Ovary (tissue), 9 donors: Measurements from ENCODE around the gene ZNF202. TPM values are rescaled to one million over a fixed set of nuclear protein-coding genes. Genes with fewer than 3 reads are reported as not detected.

ENCODE experiments used
- DNase-seq, 5 donors: peaks; one replicate each; pipeline ENCODE4 v3.0.0-alpha.2; 2019 to 2020
- H3K27ac ChIP-seq, 2 donors: fragments of 200-600 bp; one replicate each; pipeline versions ENCODE4 v1.5.1 to v1.8.0; 2019 to 2022
- H3K27me3 ChIP-seq: fragments of 200-600 bp; one replicate; pipeline ENCODE4 v1.8.0; 2022
- H3K36me3 ChIP-seq: fragments of 200-600 bp; sonication (generic); one replicate; pipeline ENCODE4 v1.5.1; 2019
- H3K4me1 ChIP-seq: one replicate; pipeline ENCODE4 v1.8.1; 2013; ENCODE audit warnings: mild to moderate bottlenecking, moderate library complexity; ENCODE audit not compliant: insufficient read depth
- H3K4me3 ChIP-seq: fragments of 200-600 bp; sonication (generic); one replicate; pipeline ENCODE4 v1.5.1; 2017
- H3K9me3 ChIP-seq, 2 donors: fragments of 200-600 bp in 1 of 2; sonication (generic) in 1 of 2; one replicate each; pipeline versions ENCODE4 v1.5.1 to v1.8.1; 2013 to 2019; ENCODE audit warnings: mild to moderate bottlenecking in 1 of 2, moderate library complexity in 1 of 2
- CTCF ChIP-seq, 3 donors: fragments of 450-650 bp in 2 of 3; fragments of 200-600 bp in 1 of 3; IDR thresholded peaks; one replicate each; pipeline versions ENCODE4 v1.5.1 to v1.8.0; 2016 to 2022; ENCODE audit warnings: antibody characterized with exemption in 3 of 3, mild to moderate bottlenecking in 1 of 3
- EP300 ChIP-seq: sonication (generic); formaldehyde crosslinking; IDR thresholded peaks from one replicate; pipeline ENCODE4 v1.6.1; 2017; ENCODE audit warnings: antibody characterized with exemption
- POLR2A ChIP-seq: fragments of 450-650 bp; IDR thresholded peaks from one replicate; pipeline ENCODE4 v1.6.1; 2017; ENCODE audit warnings: antibody characterized with exemption, mild to moderate bottlenecking, moderate library complexity
- WGBS, 3 donors: extraction: QIAGEN DNeasy Blood & Tissue Kit in 1 of 3; methylation state at CpG; one replicate each; pipeline versions ENCODE4 v1.1.5 to v1.1.7; 2013 to 2017; 5-methylcytosine and 5-hydroxymethylcytosine counted together
- intact Hi-C, 4 donors: fragments of 100-400 bp; cut with DNase I; formaldehyde crosslinking; loops; one replicate each; pipeline versions ENCODE4 v1.11.0 to v1.15.1; 2022 to 2023
- polyA plus RNA-seq, 2 donors: library from polyadenylated mRNA; stranded (reverse); fragments of 200-250 nt in 1 of 2; fragments of 350-450 nt in 1 of 2; fragmentation: Illumina TruSeq in 1 of 2; extraction: RNeasy Lipid Tissue Mini Kit (QIAGEN cat#74804) in 1 of 2; gene quantifications; one replicate each; pipeline ENCODE4 v1.2.3, GENCODE V29; 2013 to 2014
- total RNA-seq, 7 donors: library from RNA; depleted of rRNA in 2 of 7; stranded (reverse); fragments of >200 nt in 2 of 7; fragmentation: NEBNext Ultra II Directional in 3 of 7; extraction: Animal tissue kit (Norgen Biotek cat#: 25700) in 3 of 7; gene quantifications; one replicate each; pipeline versions ENCODE4 v1.1.0 to v1.2.4, GENCODE V29; 2016 to 2023
- donor health status: DM: no; HTN: no; CAD: no; lungs with moderate emphysema.
- donor health status: DM: no; HTN: no; CAD: no.
- donor health status: Bipolar disorder and iron deficiency.
- donor health status: DM: yes; HTN: yes; CAD: no.
- donor health status: DM: no; HTN: no; CAD: no.
- donor health status: DM: yes; HTN: yes; CAD: no.

ZNF202 gene
- total and polyA plus RNA-seq, 9 donors: 4.7 to 20.8 (median 12.5) TPM

DNA sequence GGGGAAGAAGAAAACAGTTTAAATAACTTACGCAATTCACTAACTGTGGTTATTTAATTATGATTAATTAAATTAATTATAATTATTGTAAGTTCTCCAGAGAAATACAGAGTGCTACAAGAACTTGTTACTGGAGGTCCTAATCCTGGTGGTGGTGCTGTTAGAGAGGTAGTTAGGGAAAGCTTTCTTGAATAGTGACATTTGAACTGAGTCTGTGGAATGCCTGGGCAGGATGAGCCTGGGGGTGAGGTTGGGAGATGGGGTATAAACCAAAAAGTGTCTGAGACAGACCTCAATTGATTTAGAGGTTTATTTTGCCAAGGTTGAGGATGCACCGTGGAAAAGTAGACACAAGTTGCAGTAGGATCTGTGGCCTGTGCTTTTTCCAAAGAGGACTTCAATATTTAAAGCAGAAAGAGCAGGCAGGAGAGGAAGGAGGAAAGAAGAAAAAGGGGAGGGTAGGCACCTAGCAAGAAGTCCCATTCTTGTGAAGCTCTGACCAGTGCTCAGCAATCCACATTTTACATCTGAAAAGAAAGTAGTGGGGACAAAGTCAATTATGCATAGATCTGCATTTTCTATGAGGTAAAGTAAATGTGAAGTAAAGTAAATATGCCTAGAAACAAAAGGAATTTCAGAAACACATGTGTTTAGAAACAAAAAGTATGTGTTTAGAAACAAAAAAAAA, 4.4 kb upstream of the ZNF202 start:
- intact Hi-C loops: no loop called here
- 46 to 66% (median 64%) methylated on average over 2 of the region's 2 CpGs for WGBS, 3 donors
- H3K27me3 ChIP-seq: no peaks in the 10 kb centered on the region

DNA sequence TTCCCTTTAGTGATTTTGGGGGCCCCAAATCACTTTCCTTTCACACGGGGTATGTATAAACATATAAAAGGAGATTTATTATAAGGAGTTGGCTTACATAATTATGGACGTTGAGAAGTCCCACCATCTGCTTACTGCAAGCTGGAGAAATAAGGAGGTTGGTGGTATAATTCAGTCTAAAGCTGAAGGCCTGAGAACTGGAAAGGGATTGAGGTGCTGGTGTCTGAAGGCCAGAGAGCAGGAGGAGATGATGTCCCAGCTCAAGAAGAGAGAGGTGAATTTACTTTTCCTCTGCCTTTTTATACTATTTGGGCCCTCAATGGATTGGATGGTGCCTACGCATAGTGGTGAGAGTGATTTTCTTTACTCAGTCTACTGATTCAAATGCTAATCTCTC, 1.3 kb upstream of the ZNF202 start:
- no peak for DNase-seq
- TF ChIP-seq POLR2A: no peak
- TF ChIP-seq CTCF (IDR thresholded peaks at IDR 0.05): no peak
- TF ChIP-seq EP300: no peak
- WGBS, 3 donors: 40 to 47% (median 43%) methylated on average over 3 of the region's 3 CpGs
- intact Hi-C loops: no loop called here
- no peaks in the 10 kb centered on the region for H3K36me3 ChIP-seq
- H3K27me3 ChIP-seq: no peaks in the 10 kb centered on the region
- H3K9me3 ChIP-seq: no peaks in the 10 kb centered on the region
- H3K4me3 ChIP-seq: no peak overlapping the region
- no peak overlapping the region for H3K27ac ChIP-seq
- peaks cover 10% of the 10 kb centered on the region for H3K4me1 ChIP-seq

More for the DNA sequence above, 4.4 kb upstream of the ZNF202 start:
- Histone ChIP-seq H3K4me3 (no peak overlapping the region), H3K36me3 (no peaks in the 10 kb centered on the region), H3K27ac (no peak overlapping the region), H3K4me1 (peaks cover 7% of the 10 kb centered on the region), H3K9me3 (no peaks in the 10 kb centered on the region)
- TF ChIP-seq EP300 (no peak), CTCF (IDR thresholded peaks at IDR 0.05) (no peak), POLR2A (no peak)
- DNase-seq: no peak

- H3K27me3 ChIP-seq: no peaks in the 10 kb centered on the region
- H3K4me1 ChIP-seq: peaks cover 10% of the 10 kb centered on the region
- no peak overlapping the region for H3K27ac ChIP-seq
- no peaks in the 10 kb centered on the region for H3K36me3 ChIP-seq
- no peak for TF ChIP-seq EP300
- no peak for TF ChIP-seq POLR2A
- no peak for TF ChIP-seq CTCF (IDR thresholded peaks at IDR 0.05)
- peak overlapping the region; percentile 96 for H3K4me3 ChIP-seq
- no peaks in the 10 kb centered on the region for H3K9me3 ChIP-seq
- DNase-seq: no peak
- WGBS, 3 donors: 19 to 21% (median 21%) methylated on average over 12 of the region's 12 CpGs
- intact Hi-C loops: no loop called here
Measured at GRCh38 chr11:123742031-123742723, 717 bp upstream of the ZNF202 start.

GRCh38 chr11:123740787-123741158, 687 bp downstream of the ZNF202 start:
- peak overlapping the region; percentile 58 to 78 for H3K27ac ChIP-seq
- peaks cover 10% of the 10 kb centered on the region for H3K4me1 ChIP-seq
- H3K27me3 ChIP-seq: no peaks in the 10 kb centered on the region
- no peak for DNase-seq
- H3K4me3 ChIP-seq: peak overlapping the region; percentile 96
- intact Hi-C loops: no loop called here
- TF ChIP-seq CTCF (IDR thresholded peaks at IDR 0.05): no peak
- TF ChIP-seq POLR2A: no peak
- WGBS, 3 donors: 0 to 1% (median 1%) methylated on average over 6 of the region's 6 CpGs
- no peaks in the 10 kb centered on the region for H3K36me3 ChIP-seq
- H3K9me3 ChIP-seq: no peaks in the 10 kb centered on the region
